ENCODE measurements around the gene SLC26A6. TPM values are rescaled to one million over a fixed set of nuclear protein-coding genes. Genes with fewer than 3 reads are reported as not detected.

Gene SLC26A6
- total and polyA plus RNA-seq, 2 of the 13 experiments (the other 11 are each of a cell fraction or from before 2014, with no cell fraction given): 40.7 to 184 TPM

DNA sequence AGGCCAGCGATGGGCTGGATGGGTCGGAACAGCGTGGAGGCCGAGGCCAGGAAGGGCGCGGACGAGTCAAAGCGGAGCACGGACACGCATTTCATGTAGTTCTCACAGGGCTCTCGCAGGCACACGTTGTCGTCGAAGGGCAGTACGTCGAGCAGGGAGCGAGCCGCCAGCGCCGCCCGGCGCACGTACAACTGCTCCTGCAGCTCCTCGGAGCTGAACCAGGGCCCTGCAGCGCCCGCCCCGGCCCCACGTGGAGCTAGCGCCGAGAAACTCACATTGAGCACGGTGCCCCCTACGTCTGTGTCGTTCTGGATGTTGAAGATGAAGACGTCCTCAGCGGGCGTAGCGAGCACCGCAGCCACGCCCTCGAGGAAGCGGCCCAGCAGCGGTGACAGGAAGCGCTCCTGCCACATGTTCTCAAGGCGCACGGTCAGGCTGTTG is 21.6 kb upstream of the SLC26A6 start (continued):
- TF ChIP-seq, protein P1, sequence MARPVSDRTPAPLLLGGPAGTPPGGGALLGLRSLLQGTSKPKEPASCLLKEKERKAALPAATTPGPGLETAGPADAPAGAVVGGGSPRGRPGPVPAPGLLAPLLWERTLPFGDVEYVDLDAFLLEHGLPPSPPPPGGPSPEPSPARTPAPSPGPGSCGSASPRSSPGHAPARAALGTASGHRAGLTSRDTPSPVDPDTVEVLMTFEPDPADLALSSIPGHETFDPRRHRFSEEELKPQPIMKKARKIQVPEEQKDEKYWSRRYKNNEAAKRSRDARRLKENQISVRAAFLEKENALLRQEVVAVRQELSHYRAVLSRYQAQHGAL (CRISPR knock-in tag; IDR thresholded peaks at IDR 0.05; ENCODE audit: not compliant biosample characterization): no peak
- TF ChIP-seq ZNF75D (CRISPR knock-in tag; IDR thresholded peaks at IDR 0.05; ENCODE audit: borderline replicate concordance): no peak
- TF ChIP-seq ZC3H13 (CRISPR knock-in tag; IDR thresholded peaks at IDR 0.05): no peak
- TF ChIP-seq KMT2B (CRISPR knock-in tag; IDR thresholded peaks at IDR 0.05): no peak
- no peak for TF ChIP-seq ZNF746 (CRISPR knock-in tag; IDR thresholded peaks at IDR 0.05)
- no peak for TF ChIP-seq MLLT10 (CRISPR knock-in tag; IDR thresholded peaks at IDR 0.05)
- no peak for TF ChIP-seq ATF7-NPFF (CRISPR knock-in tag; IDR thresholded peaks at IDR 0.05; ENCODE audit: low read depth)
- TF ChIP-seq SPEN (CRISPR knock-in tag; IDR thresholded peaks at IDR 0.05; ENCODE audit: low read depth): no peak

DNA sequence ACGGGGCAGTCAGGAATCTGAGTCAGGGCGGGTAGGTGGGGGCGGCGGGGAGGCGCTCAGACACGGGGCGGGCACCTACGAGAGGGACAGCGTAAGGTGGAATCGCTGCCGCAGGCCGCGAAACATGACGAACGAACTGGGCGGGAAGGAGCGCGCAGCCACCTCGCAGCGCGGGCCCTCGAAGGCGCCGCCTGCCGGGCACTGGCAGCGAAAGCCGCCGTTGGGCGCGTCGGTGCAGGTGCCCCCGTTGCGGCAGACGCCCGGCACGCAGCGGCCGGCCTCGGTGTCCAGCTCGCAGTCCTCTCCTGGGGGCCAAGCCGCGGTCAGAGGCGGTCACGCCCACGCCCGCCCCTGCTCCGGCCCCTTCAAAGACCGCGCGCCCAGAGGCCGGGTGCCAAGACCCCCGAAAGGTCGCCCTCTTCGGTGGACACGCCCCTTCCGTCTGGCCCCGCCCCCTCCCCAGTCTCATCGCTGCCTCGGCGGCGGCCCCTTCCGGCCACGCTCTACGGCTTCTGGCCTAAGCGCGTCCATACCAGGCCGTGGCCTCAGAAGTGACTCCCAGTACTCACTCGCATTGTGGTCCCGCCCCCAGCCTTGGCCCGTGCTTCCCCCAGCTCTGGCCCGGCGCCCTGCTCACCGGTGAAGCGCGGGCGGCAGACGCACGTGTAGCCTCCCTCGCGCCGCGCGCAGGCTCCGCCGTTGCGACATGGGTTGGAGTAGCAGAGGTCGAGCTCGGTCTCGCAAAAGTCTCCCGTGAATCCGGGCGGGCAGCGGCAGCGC is 21.0 kb upstream of the SLC26A6 start:
- no peaks in the 10 kb centered on the region for H3K27me3 ChIP-seq (ENCODE audit: control insufficient read depth in 1 of 2, insufficient read depth in 2 of 2, low read length in 2 of 2)
- H3K36me3 ChIP-seq (replicated peaks in 1 of 2; ENCODE audit: control insufficient read depth in 1 of 2, insufficient read depth in 2 of 2, low read length in 2 of 2): peaks cover 1 to 3% of the 10 kb centered on the region in 2 experiments; a peak in 2 of 5 replicates
- peak overlapping the region; percentile 39 to 56 (median 54); a peak in 4 of 6 replicates for H3K4me3 ChIP-seq (replicated peaks in 1 of 3; ENCODE audit: insufficient read depth in 1 of 3, low read depth in 2 of 3, low read length in 3 of 3)
- in situ Hi-C loops (cut with HindIII; ENCODE audit: extremely low pct_ligation_motif_present, low pct_unique_long_range_greater_than_20kb) (no loop called here), intact Hi-C loops (cut with micrococcal nuclease; ENCODE audit: unreplicated experiment) (no loop called here)
- peaks cover 14% of the 10 kb centered on the region for H3K4me1 ChIP-seq (ENCODE audit: insufficient read depth, low read length)
- no peaks in the 10 kb centered on the region for H3K9me3 ChIP-seq (ENCODE audit: low read length)
- 84% methylated on average over 59 of the region's 94 CpGs for WGBS (ENCODE audit: low lambda C conversion rate)
- H3K9ac ChIP-seq (ENCODE audit: insufficient read depth, low read depth, low read length): no peak overlapping the region
- FAIRE-seq (no peak), DNase-seq (ENCODE audit: low spot score) (peak; percentile 35), ATAC-seq (peak; percentile 63)
- ChIA-PET POLR2A (interaction anchor here (1.3 to 3.9 kb wide), 2 partner anchors 20 to 32 kb away, joined by 5 to 10 read pairs; partner anchors contain the start of gene SLC26A6), CTCF (ENCODE audit: low intra/inter-chr PET ratio, low total read pairs) (no interaction called here)
- no peak overlapping the region for H3K27ac ChIP-seq (ENCODE audit: extremely low read length, insufficient read depth, low read length)
- BruUV-seq (replicated peaks): no TSS peak
- H3K79me2 ChIP-seq (ENCODE audit: insufficient read depth, low read length): no peaks in the 10 kb centered on the region
- H4K20me1 ChIP-seq (ENCODE audit: insufficient read depth, low read length): peaks cover 2% of the 10 kb centered on the region
- no peak overlapping the region for H2AFZ ChIP-seq (ENCODE audit: low read length)
- peak overlapping the region; percentile 34; the same call in 1 of the 2 replicates for H3K4me2 ChIP-seq (ENCODE audit: low read depth, low read length)
- TF ChIP-seq, protein P2, sequence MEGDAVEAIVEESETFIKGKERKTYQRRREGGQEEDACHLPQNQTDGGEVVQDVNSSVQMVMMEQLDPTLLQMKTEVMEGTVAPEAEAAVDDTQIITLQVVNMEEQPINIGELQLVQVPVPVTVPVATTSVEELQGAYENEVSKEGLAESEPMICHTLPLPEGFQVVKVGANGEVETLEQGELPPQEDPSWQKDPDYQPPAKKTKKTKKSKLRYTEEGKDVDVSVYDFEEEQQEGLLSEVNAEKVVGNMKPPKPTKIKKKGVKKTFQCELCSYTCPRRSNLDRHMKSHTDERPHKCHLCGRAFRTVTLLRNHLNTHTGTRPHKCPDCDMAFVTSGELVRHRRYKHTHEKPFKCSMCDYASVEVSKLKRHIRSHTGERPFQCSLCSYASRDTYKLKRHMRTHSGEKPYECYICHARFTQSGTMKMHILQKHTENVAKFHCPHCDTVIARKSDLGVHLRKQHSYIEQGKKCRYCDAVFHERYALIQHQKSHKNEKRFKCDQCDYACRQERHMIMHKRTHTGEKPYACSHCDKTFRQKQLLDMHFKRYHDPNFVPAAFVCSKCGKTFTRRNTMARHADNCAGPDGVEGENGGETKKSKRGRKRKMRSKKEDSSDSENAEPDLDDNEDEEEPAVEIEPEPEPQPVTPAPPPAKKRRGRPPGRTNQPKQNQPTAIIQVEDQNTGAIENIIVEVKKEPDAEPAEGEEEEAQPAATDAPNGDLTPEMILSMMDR (CRISPR knock-in tag; IDR thresholded peaks at IDR 0.05): peak; percentile 64
- TF ChIP-seq ZNF607 (CRISPR knock-in tag; IDR thresholded peaks at IDR 0.05; ENCODE audit: borderline replicate concordance) (peak; percentile 56; the same call in 1 of the 2 replicates), ZBTB42 (CRISPR knock-in tag; IDR thresholded peaks at IDR 0.05) (no peak), ATM (IDR thresholded peaks at IDR 0.05; ENCODE audit: borderline replicate concordance) (no peak)
- TF ChIP-seq, protein P3, sequence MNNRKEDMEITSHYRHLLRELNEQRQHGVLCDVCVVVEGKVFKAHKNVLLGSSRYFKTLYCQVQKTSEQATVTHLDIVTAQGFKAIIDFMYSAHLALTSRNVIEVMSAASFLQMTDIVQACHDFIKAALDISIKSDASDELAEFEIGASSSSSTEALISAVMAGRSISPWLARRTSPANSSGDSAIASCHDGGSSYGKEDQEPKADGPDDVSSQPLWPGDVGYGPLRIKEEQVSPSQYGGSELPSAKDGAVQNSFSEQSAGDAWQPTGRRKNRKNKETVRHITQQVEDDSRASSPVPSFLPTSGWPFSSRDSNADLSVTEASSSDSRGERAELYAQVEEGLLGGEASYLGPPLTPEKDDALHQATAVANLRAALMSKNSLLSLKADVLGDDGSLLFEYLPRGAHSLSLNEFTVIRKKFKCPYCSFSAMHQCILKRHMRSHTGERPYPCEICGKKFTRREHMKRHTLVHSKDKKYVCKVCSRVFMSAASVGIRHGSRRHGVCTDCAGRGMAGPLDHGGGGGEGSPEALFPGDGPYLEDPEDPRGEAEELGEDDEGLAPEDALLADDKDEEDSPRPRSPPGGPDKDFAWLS (CRISPR knock-in tag; IDR thresholded peaks at IDR 0.05; ENCODE audit: borderline replicate concordance): no peak
- TF ChIP-seq, protein P4, sequence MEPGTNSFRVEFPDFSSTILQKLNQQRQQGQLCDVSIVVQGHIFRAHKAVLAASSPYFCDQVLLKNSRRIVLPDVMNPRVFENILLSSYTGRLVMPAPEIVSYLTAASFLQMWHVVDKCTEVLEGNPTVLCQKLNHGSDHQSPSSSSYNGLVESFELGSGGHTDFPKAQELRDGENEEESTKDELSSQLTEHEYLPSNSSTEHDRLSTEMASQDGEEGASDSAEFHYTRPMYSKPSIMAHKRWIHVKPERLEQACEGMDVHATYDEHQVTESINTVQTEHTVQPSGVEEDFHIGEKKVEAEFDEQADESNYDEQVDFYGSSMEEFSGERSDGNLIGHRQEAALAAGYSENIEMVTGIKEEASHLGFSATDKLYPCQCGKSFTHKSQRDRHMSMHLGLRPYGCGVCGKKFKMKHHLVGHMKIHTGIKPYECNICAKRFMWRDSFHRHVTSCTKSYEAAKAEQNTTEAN (CRISPR knock-in tag; conservative IDR thresholded peaks at IDR 0.05): no peak

Measured in HepG2 (cell line).